HG02870 (cell line): ENCODE measurements around the gene NPY4R2.
"Not testable (repeated sequence)": the region's sequence is repeated elsewhere in the genome, so short reads cannot be mapped to it uniquely, and the experiment has no call there.

Source experiments
- ATAC-seq: cut with Tn5 transposase; IDR thresholded peaks from one replicate; pipeline ENCODE4 v1.9.1; 2021; ENCODE audit warnings: mild to moderate bottlenecking, moderate library complexity; ENCODE audit not compliant: unreplicated experiment

The NPY4R2 gene

GRCh38 chr10:47918475-47918874 lies at the start of gene NPY4R2:
Gene NPY4R2 (plus strand): TSS chr10:47918662. CDS start chr10:47921988, 3,326 bp downstream.
- ATAC-seq = not testable (repeated sequence)

- ATAC-seq = not testable (repeated sequence)
Measured at GRCh38 chr10:47870887-47871286, 47.6 kb upstream of the NPY4R2 start.

GRCh38 chr10:47871485-47872180 lies 46.8 kb upstream of the NPY4R2 start:
- ATAC-seq = not testable (repeated sequence)

- ATAC-seq = not testable (repeated sequence)
Measured at GRCh38 chr10:47872236-47872635, 46.2 kb upstream of the NPY4R2 start.

- ATAC-seq = not testable (repeated sequence)
Measured at GRCh38 chr10:47884239-47884638, 34.2 kb upstream of the NPY4R2 start.

- not testable (repeated sequence) for ATAC-seq
Measured at GRCh38 chr10:47884934-47885333, 33.5 kb upstream of the NPY4R2 start.

- not testable (repeated sequence) for ATAC-seq
Measured at GRCh38 chr10:47886356-47886755, 32.1 kb upstream of the NPY4R2 start.

- ATAC-seq = not testable (repeated sequence)
Measured at GRCh38 chr10:47886827-47887226, 31.6 kb upstream of the NPY4R2 start.

- ATAC-seq = not testable (repeated sequence)
Measured at GRCh38 chr10:47890737-47891136, 27.7 kb upstream of the NPY4R2 start.

- not testable (repeated sequence) for ATAC-seq
Measured at GRCh38 chr10:47892494-47893261, 25.8 kb upstream of the NPY4R2 start.

- not testable (repeated sequence) for ATAC-seq
Measured at GRCh38 chr10:47894571-47894970, 23.9 kb upstream of the NPY4R2 start.

GRCh38 chr10:47897813-47898212 lies 20.6 kb upstream of the NPY4R2 start:
- ATAC-seq = not testable (repeated sequence)

GRCh38 chr10:47909333-47909732 lies 9.1 kb upstream of the NPY4R2 start:
- not testable (repeated sequence) for ATAC-seq

GRCh38 chr10:47910486-47910885 lies 8.0 kb upstream of the NPY4R2 start:
- ATAC-seq = not testable (repeated sequence)

- ATAC-seq = not testable (repeated sequence)
Measured at GRCh38 chr10:47914052-47914451, 4.4 kb upstream of the NPY4R2 start.

GRCh38 chr10:47915849-47916548 lies 2.5 kb upstream of the NPY4R2 start:
- ATAC-seq = not testable (repeated sequence)

- ATAC-seq = not testable (repeated sequence)
Measured at GRCh38 chr10:47920610-47921009, 2.1 kb downstream of the NPY4R2 start.

GRCh38 chr10:47922503-47922902 lies 4.0 kb downstream of the NPY4R2 start:
- not testable (repeated sequence) for ATAC-seq

- ATAC-seq = not testable (repeated sequence)
Measured at GRCh38 chr10:47924628-47925027, 6.2 kb downstream of the NPY4R2 start.

- ATAC-seq = not testable (repeated sequence)
Measured at GRCh38 chr10:47927147-47927916, 8.9 kb downstream of the NPY4R2 start.
